LNCaP clone FGC (cell line): ENCODE data around the gene THUMPD2.

Experiments used
- DNase-seq: peaks from one replicate; pipeline ENCODE4 v3.0.0-alpha.2; 2011; ENCODE audit warnings: low read depth
- H3K4me3 ChIP-seq: 2 replicates; pipeline ENCODE4 v1.5.1; 2011; ENCODE audit warnings: mild to moderate bottlenecking, low read depth, low read length, control low read depth
- CTCF ChIP-seq: IDR thresholded peaks from 2 replicates; pipeline ENCODE4 v1.5.1; 2012; ENCODE audit warnings: mild to moderate bottlenecking; ENCODE audit not compliant: control insufficient read depth, insufficient read depth; ENCODE audit errors: extremely low read depth

Gene THUMPD2

GRCh38 chr2:39697454-39697853, 81.6 kb downstream of the THUMPD2 start:
- no peak for DNase-seq
- no peak for TF ChIP-seq CTCF
- H3K4me3 ChIP-seq = no peak overlapping the region

GRCh38 chr2:39696838-39697237, 82.2 kb downstream of the THUMPD2 start:
- DNase-seq = no peak
- peak; percentile 8; the same call in 1 of the 2 replicates for TF ChIP-seq CTCF

GRCh38 chr2:39696101-39696553, 82.9 kb downstream of the THUMPD2 start:
- DNase-seq = no peak
- TF ChIP-seq CTCF = no peak
- no peak overlapping the region for H3K4me3 ChIP-seq

More at GRCh38 chr2:39696838-39697237, 82.2 kb downstream of the THUMPD2 start:
- H3K4me3 ChIP-seq = no peak overlapping the region

- DNase-seq = no peak
- TF ChIP-seq CTCF = no peak
- H3K4me3 ChIP-seq = no peak overlapping the region
Measured at GRCh38 chr2:39693245-39693644, 85.8 kb downstream of the THUMPD2 start.

GRCh38 chr2:39689876-39690275, 89.2 kb downstream of the THUMPD2 start:
- H3K4me3 ChIP-seq = no peak overlapping the region
- no peak for DNase-seq
- no peak for TF ChIP-seq CTCF

GRCh38 chr2:39689272-39689841, 89.7 kb downstream of the THUMPD2 start:
- no peak overlapping the region for H3K4me3 ChIP-seq
- DNase-seq = no peak
- TF ChIP-seq CTCF = no peak

GRCh38 chr2:39688181-39688580, 90.9 kb downstream of the THUMPD2 start:
- H3K4me3 ChIP-seq = no peak overlapping the region
- DNase-seq = no peak
- TF ChIP-seq CTCF = no peak
